ENCODE measurements around the gene PABPC1L. TPM values are rescaled to one million over a fixed set of nuclear protein-coding genes. Genes with fewer than 3 reads are reported as not detected.
A peak's percentile ranks its signal among the peaks of the same experiment; 100 is the strongest.

Gene PABPC1L
- total and polyA plus RNA-seq, 2 of the 13 experiments (the other 11 are each of a cell fraction or from before 2014, with no cell fraction given): 30.8 to 252 TPM

- TF ChIP-seq BHLHE40 (IDR thresholded peaks at IDR 0.05; ENCODE audit: low read length) (no peak), RARG (CRISPR knock-in tag; IDR thresholded peaks at IDR 0.05; ENCODE audit: low read depth) (no peak), PAX8 (CRISPR knock-in tag; IDR thresholded peaks at IDR 0.05; ENCODE audit: borderline replicate concordance) (no peak), MED13 (CRISPR knock-in tag; IDR thresholded peaks at IDR 0.05) (peak; percentile 59; the same call in 1 of the 2 replicates), RAD51 (IDR thresholded peaks at IDR 0.05; ENCODE audit: borderline replicate concordance) (no peak), HDAC1 (CRISPR knock-in tag; IDR thresholded peaks at IDR 0.05) (peak; percentile 94), ARNT2 (CRISPR knock-in tag; IDR thresholded peaks at IDR 0.05; ENCODE audit: low read depth) (peak; percentile 88), CSRNP1 (CRISPR knock-in tag; IDR thresholded peaks at IDR 0.05) (peak; percentile 78), ZNF230 (CRISPR knock-in tag; IDR thresholded peaks at IDR 0.05) (peak; percentile 77; the same call in 1 of the 2 replicates), RAD21 (CRISPR knock-in tag; IDR thresholded peaks at IDR 0.05) (peak; percentile 64), HES4 (CRISPR knock-in tag; IDR thresholded peaks at IDR 0.05; ENCODE audit: borderline replicate concordance) (no peak; the same call in 1 of the 2 replicates), ZNF3 (CRISPR knock-in tag; IDR thresholded peaks at IDR 0.05) (no peak), USF2 (IDR thresholded peaks at IDR 0.05; ENCODE audit: low read depth, low read length) (no peak), USF2 (CRISPR knock-in tag; IDR thresholded peaks at IDR 0.05; ENCODE audit: borderline replicate concordance) (no peak; the same call in 1 of the 2 replicates), TEF (CRISPR knock-in tag; IDR thresholded peaks at IDR 0.05) (peak; percentile 76; the same call in 1 of the 2 replicates), ZNF274 (CRISPR knock-in tag; IDR thresholded peaks at IDR 0.05) (no peak; the same call in 1 of the 2 replicates), CHD2 (IDR thresholded peaks at IDR 0.05; ENCODE audit: low read depth, low read length) (peak; percentile 19; the same call in 1 of the 2 replicates), KMT2B (CRISPR knock-in tag; IDR thresholded peaks at IDR 0.05) (peak; percentile 83), ZNF597 (CRISPR knock-in tag; IDR thresholded peaks at IDR 0.05) (no peak), FOXJ3 (CRISPR knock-in tag; IDR thresholded peaks at IDR 0.05; ENCODE audit: borderline replicate concordance) (no peak)
These were observed at the start of gene PABPC1L (continued) for GRCh38 chr20:44909872-44910689.

All from HepG2 (cell line).